ENCODE data around the gene ERC1.
A peak's percentile ranks its signal among the peaks of the same experiment; 100 is the strongest.

Gene ERC1

GRCh38 chr12:1481326-1481725 lies 490.3 kb downstream of the ERC1 start:
- DNase-seq (ENCODE audit: low read depth, low spot score) = no peak

GRCh38 chr12:1481906-1482305 lies 490.9 kb downstream of the ERC1 start:
- no peak for DNase-seq (ENCODE audit: low read depth, low spot score)

- peak; percentile 68 for DNase-seq (ENCODE audit: low read depth, low spot score)
These were observed 497.9 kb downstream of the ERC1 start for GRCh38 chr12:1488908-1489381.

- DNase-seq (ENCODE audit: low read depth, low spot score) = no peak
These were observed 501.1 kb downstream of the ERC1 start for GRCh38 chr12:1491983-1492697.

GRCh38 chr12:1493781-1494565 lies 502.9 kb downstream of the ERC1 start:
- peak; percentile 22 for DNase-seq (ENCODE audit: low read depth, low spot score)

GRCh38 chr12:1494856-1495255 lies 503.8 kb downstream of the ERC1 start:
- no peak for DNase-seq (ENCODE audit: low read depth, low spot score)

- no peak for DNase-seq (ENCODE audit: low read depth, low spot score)
These were observed 505.3 kb downstream of the ERC1 start for GRCh38 chr12:1496162-1496900.

- no peak for DNase-seq (ENCODE audit: low read depth, low spot score)
These were observed 506.1 kb downstream of the ERC1 start for GRCh38 chr12:1497161-1497560.

- no peak for DNase-seq (ENCODE audit: low read depth, low spot score)
These were observed 507.2 kb downstream of the ERC1 start for GRCh38 chr12:1498199-1498740.

- no peak for DNase-seq (ENCODE audit: low read depth, low spot score)
These were observed 508.3 kb downstream of the ERC1 start for GRCh38 chr12:1499351-1499750.

- DNase-seq (ENCODE audit: low read depth, low spot score) = no peak
These were observed 509.2 kb downstream of the ERC1 start for GRCh38 chr12:1500095-1500801.

GRCh38 chr12:1501001-1501400 lies 510.0 kb downstream of the ERC1 start:
- DNase-seq (ENCODE audit: low read depth, low spot score) = no peak

GRCh38 chr12:1501695-1502378 lies 510.8 kb downstream of the ERC1 start:
- DNase-seq (ENCODE audit: low read depth, low spot score) = no peak

GRCh38 chr12:1502379-1502720 lies 511.3 kb downstream of the ERC1 start:
- DNase-seq (ENCODE audit: low read depth, low spot score) = no peak

- DNase-seq (ENCODE audit: low read depth, low spot score) = no peak
These were observed 511.8 kb downstream of the ERC1 start for GRCh38 chr12:1502831-1503230.

GRCh38 chr12:1503281-1503711 lies 512.3 kb downstream of the ERC1 start:
- DNase-seq (ENCODE audit: low read depth, low spot score) = no peak

- DNase-seq (ENCODE audit: low read depth, low spot score) = no peak
These were observed 513.4 kb downstream of the ERC1 start for GRCh38 chr12:1504304-1504894.

GRCh38 chr12:1504895-1505311 lies 513.9 kb downstream of the ERC1 start:
- DNase-seq (ENCODE audit: low read depth, low spot score) = no peak

- DNase-seq (ENCODE audit: low read depth, low spot score) = no peak
These were observed 514.6 kb downstream of the ERC1 start for GRCh38 chr12:1505576-1505975.

GRCh38 chr12:1507308-1507707 lies 516.3 kb downstream of the ERC1 start:
- no peak for DNase-seq (ENCODE audit: low read depth, low spot score)

Data from ELF-1 (cell line).